ENCODE results near the gene RNASE11. TPM values are rescaled to one million over a fixed set of nuclear protein-coding genes. Genes with fewer than 3 reads are reported as not detected.

RNASE11 gene
- polyA plus RNA-seq (2012; rRNA removed), result not detected in 2 replicates
- polyA plus RNA-seq (2012; cell fraction: cytosol; rRNA removed), result not detected in 2 replicates
- not detected in 2 replicates for polyA plus RNA-seq (2012; cell fraction: nucleus; rRNA removed)

DNA sequence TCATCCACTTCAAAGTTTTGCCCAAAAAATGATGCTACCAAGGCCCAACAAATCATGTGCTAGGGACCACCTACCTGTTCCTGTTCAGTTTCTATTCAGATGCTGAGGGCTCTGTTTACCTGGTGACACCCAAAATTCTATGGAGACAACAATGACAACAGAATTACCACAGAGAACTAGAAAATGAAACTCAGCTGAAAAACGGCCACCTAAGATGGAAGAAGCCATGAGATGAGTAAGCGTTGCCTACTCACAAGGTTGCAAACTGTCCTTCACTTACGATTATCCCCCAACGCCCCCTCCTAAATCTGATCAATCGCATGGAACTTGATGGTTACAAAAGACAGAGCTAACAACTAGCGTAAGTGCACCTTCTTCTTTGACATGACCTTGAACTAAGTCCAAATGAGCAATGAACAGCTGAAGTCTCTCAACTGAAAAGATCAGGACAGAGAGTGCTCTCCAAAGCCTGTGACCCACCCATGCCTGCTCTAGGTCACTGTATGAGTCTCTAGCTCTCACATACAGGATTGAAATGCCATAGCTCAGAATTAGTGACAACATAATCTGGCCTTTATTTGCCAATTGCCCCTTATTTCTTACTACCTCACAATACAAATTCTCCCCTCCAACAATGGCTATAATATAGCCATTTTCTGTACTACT, at the start of gene RNASE11:
RNASE11 (minus strand) TSS at position 513 of the 666 bp plus-strand sequence.
- Histone ChIP-seq H3K79me2 (ENCODE audit: insufficient read depth) (no peaks in the 10 kb centered on the region), H3K9me3 (no peaks in the 10 kb centered on the region), H3K9me2 (no peaks in the 10 kb centered on the region), H3K36me3 (replicated peaks in 1 of 2; ENCODE audit: control insufficient read depth in 1 of 2, insufficient read depth in 2 of 2, low read length in 1 of 2) (no peaks in the 10 kb centered on the region), H3K4me1 (ENCODE audit: control insufficient read depth in 1 of 2, insufficient read depth in 2 of 2, low read depth in 1 of 2, low read length in 1 of 2) (no peaks in the 10 kb centered on the region), H3K9ac (no peak within 1 kb of the TSS), H3K4me3 (ENCODE audit: low read depth in 2 of 2, low read length in 1 of 2) (no peak within 1 kb of the TSS), H3F3A (replicated peaks; ENCODE audit: insufficient read depth) (no peaks in the 10 kb centered on the region), H3K4me2 (no peak within 1 kb of the TSS), H4K20me1 (ENCODE audit: insufficient read depth) (no peaks in the 10 kb centered on the region), H3K27me3 (ENCODE audit: insufficient read depth) (peaks cover 63% of the 10 kb centered on the region), H2AFZ (ENCODE audit: low read depth) (no peak within 1 kb of the TSS), H3K27ac (ENCODE audit: low read depth in 2 of 2, low read length in 1 of 2) (no peak within 1 kb of the TSS)
- no peak for DNase-seq
- ChIA-PET CTCF (interaction anchor here (2.0 kb wide), 1 partner anchor 21 kb away, joined by 8 read pairs; no protein-coding TSS in a partner anchor), POLR2A (no interaction called here)
- 18% methylated on average over 6 of the region's 6 CpGs for WGBS (ENCODE audit: low lambda C conversion rate)
- TF ChIP-seq FOSL2 (IDR thresholded peaks at IDR 0.05; ENCODE audit: borderline replicate concordance, low read depth) (no peak), EZH2phosphoT487 (IDR thresholded peaks at IDR 0.05; ENCODE audit: borderline replicate concordance, low read depth) (no peak), RFX5 (IDR thresholded peaks at IDR 0.05; ENCODE audit: low read length) (no peak), SIN3A (IDR thresholded peaks at IDR 0.05; ENCODE audit: borderline replicate concordance, low read depth, low read length) (no peak), GABPA (IDR thresholded peaks at IDR 0.05; ENCODE audit: low read depth) (no peak), GATA2 (CRISPR knock-in tag; IDR thresholded peaks at IDR 0.05) (no peak), RCOR1 (IDR thresholded peaks at IDR 0.05; ENCODE audit: low read length) (no peak), SMC3 (IDR thresholded peaks at IDR 0.05; ENCODE audit: low read depth, low read length) (no peak), FOXM1 (IDR thresholded peaks at IDR 0.05; ENCODE audit: low read depth) (no peak), RXRA (IDR thresholded peaks at IDR 0.05; ENCODE audit: borderline replicate concordance, low read depth) (no peak), MXI1 (IDR thresholded peaks at IDR 0.05; ENCODE audit: low read depth, low read length) (no peak), NRF1 (IDR thresholded peaks at IDR 0.05; ENCODE audit: low read depth, low read length) (no peak), TCF12 (IDR thresholded peaks at IDR 0.05) (no peak), TEAD4 (IDR thresholded peaks at IDR 0.05; ENCODE audit: borderline replicate concordance, insufficient read depth) (no peak), FOXJ3 (CRISPR knock-in tag; IDR thresholded peaks at IDR 0.05) (no peak)
- TF ChIP-seq, protein P1, sequence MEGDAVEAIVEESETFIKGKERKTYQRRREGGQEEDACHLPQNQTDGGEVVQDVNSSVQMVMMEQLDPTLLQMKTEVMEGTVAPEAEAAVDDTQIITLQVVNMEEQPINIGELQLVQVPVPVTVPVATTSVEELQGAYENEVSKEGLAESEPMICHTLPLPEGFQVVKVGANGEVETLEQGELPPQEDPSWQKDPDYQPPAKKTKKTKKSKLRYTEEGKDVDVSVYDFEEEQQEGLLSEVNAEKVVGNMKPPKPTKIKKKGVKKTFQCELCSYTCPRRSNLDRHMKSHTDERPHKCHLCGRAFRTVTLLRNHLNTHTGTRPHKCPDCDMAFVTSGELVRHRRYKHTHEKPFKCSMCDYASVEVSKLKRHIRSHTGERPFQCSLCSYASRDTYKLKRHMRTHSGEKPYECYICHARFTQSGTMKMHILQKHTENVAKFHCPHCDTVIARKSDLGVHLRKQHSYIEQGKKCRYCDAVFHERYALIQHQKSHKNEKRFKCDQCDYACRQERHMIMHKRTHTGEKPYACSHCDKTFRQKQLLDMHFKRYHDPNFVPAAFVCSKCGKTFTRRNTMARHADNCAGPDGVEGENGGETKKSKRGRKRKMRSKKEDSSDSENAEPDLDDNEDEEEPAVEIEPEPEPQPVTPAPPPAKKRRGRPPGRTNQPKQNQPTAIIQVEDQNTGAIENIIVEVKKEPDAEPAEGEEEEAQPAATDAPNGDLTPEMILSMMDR (IDR thresholded peaks at IDR 0.05), result no peak
- TF ChIP-seq, protein P2, sequence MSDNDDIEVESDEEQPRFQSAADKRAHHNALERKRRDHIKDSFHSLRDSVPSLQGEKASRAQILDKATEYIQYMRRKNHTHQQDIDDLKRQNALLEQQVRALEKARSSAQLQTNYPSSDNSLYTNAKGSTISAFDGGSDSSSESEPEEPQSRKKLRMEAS (IDR thresholded peaks at IDR 0.05; ENCODE audit: low read depth), result no peak
- TF ChIP-seq, protein P3, sequence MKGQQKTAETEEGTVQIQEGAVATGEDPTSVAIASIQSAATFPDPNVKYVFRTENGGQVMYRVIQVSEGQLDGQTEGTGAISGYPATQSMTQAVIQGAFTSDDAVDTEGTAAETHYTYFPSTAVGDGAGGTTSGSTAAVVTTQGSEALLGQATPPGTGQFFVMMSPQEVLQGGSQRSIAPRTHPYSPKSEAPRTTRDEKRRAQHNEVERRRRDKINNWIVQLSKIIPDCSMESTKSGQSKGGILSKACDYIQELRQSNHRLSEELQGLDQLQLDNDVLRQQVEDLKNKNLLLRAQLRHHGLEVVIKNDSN (IDR thresholded peaks at IDR 0.05; ENCODE audit: borderline replicate concordance, low read depth), result no peak
- TF ChIP-seq, protein P4, sequence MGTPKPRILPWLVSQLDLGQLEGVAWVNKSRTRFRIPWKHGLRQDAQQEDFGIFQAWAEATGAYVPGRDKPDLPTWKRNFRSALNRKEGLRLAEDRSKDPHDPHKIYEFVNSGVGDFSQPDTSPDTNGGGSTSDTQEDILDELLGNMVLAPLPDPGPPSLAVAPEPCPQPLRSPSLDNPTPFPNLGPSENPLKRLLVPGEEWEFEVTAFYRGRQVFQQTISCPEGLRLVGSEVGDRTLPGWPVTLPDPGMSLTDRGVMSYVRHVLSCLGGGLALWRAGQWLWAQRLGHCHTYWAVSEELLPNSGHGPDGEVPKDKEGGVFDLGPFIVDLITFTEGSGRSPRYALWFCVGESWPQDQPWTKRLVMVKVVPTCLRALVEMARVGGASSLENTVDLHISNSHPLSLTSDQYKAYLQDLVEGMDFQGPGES (IDR thresholded peaks at IDR 0.05; ENCODE audit: low read depth, low read length), result no peak

Measured in SK-N-SH (cell line).